Activated CD4-positive, alpha-beta T cell treated with anti-CD3 and anti-CD28 coated beads, Interleukin-10, Interleukin-2, amounts not matched to agents 100 ng/mL and 50 ng/mL, durations not matched to agents 16 hours and 8 hours (primary cell): ENCODE measurements around the gene OR1J1.

ENCODE experiments used
- DNase-seq: peaks from one replicate; pipeline ENCODE4 v3.0.0-alpha.2; 2020

OR1J1 gene

GRCh38 chr9:122477826-122478225 is at the start of gene OR1J1:
TSS of gene OR1J1 (minus strand) at chr9:122477926. CDS start at chr9:122477926, 0 bp downstream.
- DNase-seq, result no peak

GRCh38 chr9:122527193-122527592 is 49.5 kb upstream of the OR1J1 start, which contains the start of gene OR1N1:
TSS of gene OR1N1 (minus strand) at chr9:122527293. CDS start at chr9:122527293, 0 bp downstream.
- DNase-seq, result no peak

GRCh38 chr9:122526602-122527001 is 48.9 kb upstream of the OR1J1 start:
- no peak for DNase-seq

GRCh38 chr9:122519376-122519775 is 41.6 kb upstream of the OR1J1 start:
- DNase-seq, result no peak

- no peak for DNase-seq
Measured at GRCh38 chr9:122518841-122519240, 41.1 kb upstream of the OR1J1 start, which contains the start of gene OR1J4. TSS of gene OR1J4 (plus strand) at chr9:122519141. CDS start at chr9:122519141, 0 bp downstream.

- DNase-seq, result no peak
Measured at GRCh38 chr9:122518226-122518625, 40.5 kb upstream of the OR1J1 start.

- DNase-seq, result no peak
Measured at GRCh38 chr9:122510502-122510901, 32.8 kb upstream of the OR1J1 start, which contains the start of gene OR1J2. TSS of gene OR1J2 (plus strand) at chr9:122510802. CDS start at chr9:122510802, 0 bp downstream.

- no peak for DNase-seq
Measured at GRCh38 chr9:122506964-122507363, 29.2 kb upstream of the OR1J1 start.

- peak; percentile 53 for DNase-seq
Measured at GRCh38 chr9:122498883-122499288, 21.2 kb upstream of the OR1J1 start.

GRCh38 chr9:122479062-122479461 is 1.3 kb upstream of the OR1J1 start:
- DNase-seq, result no peak

GRCh38 chr9:122477346-122477745 is 380 bp downstream of the OR1J1 start:
- no peak for DNase-seq

GRCh38 chr9:122475717-122476116 is 2.0 kb downstream of the OR1J1 start:
- DNase-seq, result no peak

- DNase-seq, result no peak
Measured at GRCh38 chr9:122474561-122474960, 3.2 kb downstream of the OR1J1 start.

GRCh38 chr9:122468735-122469134 is 9.0 kb downstream of the OR1J1 start:
- DNase-seq, result no peak

GRCh38 chr9:122466456-122466855 is 11.3 kb downstream of the OR1J1 start:
- no peak for DNase-seq

GRCh38 chr9:122464633-122465567 is 12.8 kb downstream of the OR1J1 start:
- peak; percentile 79 for DNase-seq

- DNase-seq, result peak; percentile 20
Measured at GRCh38 chr9:122463828-122464632, 13.7 kb downstream of the OR1J1 start.

- DNase-seq, result no peak
Measured at GRCh38 chr9:122457787-122458186, 19.9 kb downstream of the OR1J1 start.

GRCh38 chr9:122456123-122456522 is 21.6 kb downstream of the OR1J1 start:
- DNase-seq, result no peak

- no peak for DNase-seq
Measured at GRCh38 chr9:122453677-122454135, 24.0 kb downstream of the OR1J1 start.

GRCh38 chr9:122446819-122447484 is 30.8 kb downstream of the OR1J1 start:
- DNase-seq, result no peak

GRCh38 chr9:122445155-122445749 is 32.5 kb downstream of the OR1J1 start:
- DNase-seq, result no peak
